HG02588 (cell line): ENCODE data around the gene ARHGEF10L.
"Not testable (repeated sequence)": the region's sequence is repeated elsewhere in the genome, so short reads cannot be mapped to it uniquely, and the experiment has no call there.

Source experiments
- ATAC-seq: cut with Tn5 transposase; IDR thresholded peaks from one replicate; pipeline ENCODE4 v1.9.1; 2021; ENCODE audit warnings: mild to moderate bottlenecking, moderate library complexity; ENCODE audit not compliant: unreplicated experiment

The ARHGEF10L gene, protein sequence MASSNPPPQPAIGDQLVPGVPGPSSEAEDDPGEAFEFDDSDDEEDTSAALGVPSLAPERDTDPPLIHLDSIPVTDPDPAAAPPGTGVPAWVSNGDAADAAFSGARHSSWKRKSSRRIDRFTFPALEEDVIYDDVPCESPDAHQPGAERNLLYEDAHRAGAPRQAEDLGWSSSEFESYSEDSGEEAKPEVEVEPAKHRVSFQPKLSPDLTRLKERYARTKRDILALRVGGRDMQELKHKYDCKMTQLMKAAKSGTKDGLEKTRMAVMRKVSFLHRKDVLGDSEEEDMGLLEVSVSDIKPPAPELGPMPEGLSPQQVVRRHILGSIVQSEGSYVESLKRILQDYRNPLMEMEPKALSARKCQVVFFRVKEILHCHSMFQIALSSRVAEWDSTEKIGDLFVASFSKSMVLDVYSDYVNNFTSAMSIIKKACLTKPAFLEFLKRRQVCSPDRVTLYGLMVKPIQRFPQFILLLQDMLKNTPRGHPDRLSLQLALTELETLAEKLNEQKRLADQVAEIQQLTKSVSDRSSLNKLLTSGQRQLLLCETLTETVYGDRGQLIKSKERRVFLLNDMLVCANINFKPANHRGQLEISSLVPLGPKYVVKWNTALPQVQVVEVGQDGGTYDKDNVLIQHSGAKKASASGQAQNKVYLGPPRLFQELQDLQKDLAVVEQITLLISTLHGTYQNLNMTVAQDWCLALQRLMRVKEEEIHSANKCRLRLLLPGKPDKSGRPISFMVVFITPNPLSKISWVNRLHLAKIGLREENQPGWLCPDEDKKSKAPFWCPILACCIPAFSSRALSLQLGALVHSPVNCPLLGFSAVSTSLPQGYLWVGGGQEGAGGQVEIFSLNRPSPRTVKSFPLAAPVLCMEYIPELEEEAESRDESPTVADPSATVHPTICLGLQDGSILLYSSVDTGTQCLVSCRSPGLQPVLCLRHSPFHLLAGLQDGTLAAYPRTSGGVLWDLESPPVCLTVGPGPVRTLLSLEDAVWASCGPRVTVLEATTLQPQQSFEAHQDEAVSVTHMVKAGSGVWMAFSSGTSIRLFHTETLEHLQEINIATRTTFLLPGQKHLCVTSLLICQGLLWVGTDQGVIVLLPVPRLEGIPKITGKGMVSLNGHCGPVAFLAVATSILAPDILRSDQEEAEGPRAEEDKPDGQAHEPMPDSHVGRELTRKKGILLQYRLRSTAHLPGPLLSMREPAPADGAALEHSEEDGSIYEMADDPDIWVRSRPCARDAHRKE (N-terminal part only)

DNA sequence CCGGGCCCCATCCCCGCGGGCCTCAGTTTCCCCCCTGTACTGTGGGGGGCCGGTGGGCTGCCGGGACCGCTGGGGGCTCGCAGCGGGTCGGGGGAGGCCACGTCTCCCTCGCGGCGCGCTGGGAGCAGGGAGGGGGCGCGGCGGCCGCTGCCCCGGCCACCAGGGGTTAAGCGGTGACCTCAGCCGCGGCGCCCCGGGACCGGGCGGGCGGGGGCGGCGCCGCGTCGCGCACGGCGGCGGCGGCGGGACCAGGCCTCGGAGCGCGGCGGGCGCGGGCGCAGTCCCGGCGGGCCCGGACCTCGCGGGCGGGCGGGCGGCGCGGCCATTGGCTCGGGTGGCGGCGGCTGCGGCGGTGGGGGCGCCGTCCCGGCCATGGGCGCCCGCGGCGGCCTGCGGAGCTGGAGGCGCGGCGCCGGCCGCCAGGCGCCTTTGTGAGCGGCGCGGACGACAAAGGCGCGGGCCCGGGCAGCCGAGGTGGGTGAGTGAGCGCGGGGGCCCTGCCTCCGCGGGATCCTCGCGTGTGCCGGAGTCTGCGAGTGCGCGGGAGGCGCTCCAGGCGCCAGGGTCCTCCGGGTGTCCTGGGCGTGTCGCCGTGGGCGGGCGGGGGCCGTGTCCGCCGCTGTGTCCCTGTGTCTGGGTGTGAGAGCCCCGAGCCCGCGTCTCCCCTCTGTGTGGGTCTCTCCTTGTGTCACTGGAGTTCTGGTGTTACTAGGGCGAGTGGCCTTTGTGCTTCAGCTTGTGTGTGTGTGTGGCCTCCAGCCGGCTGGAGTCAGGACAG, at the start of gene ARHGEF10L:
ARHGEF10L (plus strand) TSS at position 222 of the 778 bp plus-strand sequence. CDS start 40,898 bp downstream, outside the sequence.
- no peak for ATAC-seq

- not testable (repeated sequence) for ATAC-seq
Measured at GRCh38 chr1:17489768-17490417, 49.6 kb upstream of the ARHGEF10L start.

- not testable (repeated sequence) for ATAC-seq
Measured at GRCh38 chr1:17490667-17491066, 48.8 kb upstream of the ARHGEF10L start.

DNA sequence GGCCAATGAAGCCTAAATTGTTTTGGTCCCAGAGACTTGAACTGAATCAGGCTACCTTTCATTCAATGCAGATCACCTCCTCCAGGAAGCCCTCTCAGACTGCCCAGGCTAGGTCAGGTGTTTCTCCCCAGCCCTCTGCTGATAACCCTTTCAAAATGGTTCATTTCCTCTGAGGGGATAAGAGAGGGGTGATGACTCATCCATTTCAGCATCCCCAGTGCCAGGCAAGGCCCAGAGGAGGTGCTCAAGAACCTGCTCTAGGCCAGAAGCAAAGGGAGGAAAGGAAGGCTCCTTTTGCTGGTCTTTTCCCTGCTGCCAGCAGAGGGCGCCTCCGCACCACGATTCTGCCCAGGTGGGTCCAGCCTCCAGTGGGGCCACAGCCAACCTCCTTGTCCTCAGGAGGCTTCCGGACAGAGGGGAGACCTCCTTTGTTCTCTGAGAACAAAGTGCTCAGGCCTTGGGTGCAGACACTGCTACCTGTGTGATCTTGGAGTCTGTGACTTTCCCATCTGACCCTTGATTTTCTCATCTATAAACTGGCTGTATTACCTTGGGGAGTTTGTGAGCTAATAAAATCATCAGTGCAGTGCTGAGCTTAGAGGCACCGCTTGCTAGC, 45.3 kb upstream of the ARHGEF10L start:
- no peak for ATAC-seq

GRCh38 chr1:17496419-17496818, 43.1 kb upstream of the ARHGEF10L start:
- no peak for ATAC-seq

DNA sequence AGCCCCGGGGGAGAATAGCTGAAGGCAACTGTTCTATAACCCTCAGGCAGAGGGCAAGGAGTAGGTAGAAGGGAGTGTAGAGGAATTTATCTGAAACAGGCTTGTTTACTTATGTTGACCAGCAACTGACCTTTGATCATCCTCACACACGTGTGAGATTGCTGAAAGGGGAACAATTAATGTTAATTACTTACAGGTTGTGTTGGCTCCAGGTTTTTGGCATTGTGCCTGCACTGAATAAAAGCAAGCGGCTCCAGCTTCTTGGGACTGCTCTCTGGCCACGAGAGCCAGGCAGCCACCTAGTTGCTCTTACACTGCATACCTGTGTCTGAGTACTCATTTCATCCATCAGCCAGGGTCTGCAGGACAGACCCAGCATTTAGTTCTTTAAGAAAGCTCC, 41.3 kb upstream of the ARHGEF10L start:
- no peak for ATAC-seq

GRCh38 chr1:17502326-17502778, 37.1 kb upstream of the ARHGEF10L start:
- no peak for ATAC-seq

DNA sequence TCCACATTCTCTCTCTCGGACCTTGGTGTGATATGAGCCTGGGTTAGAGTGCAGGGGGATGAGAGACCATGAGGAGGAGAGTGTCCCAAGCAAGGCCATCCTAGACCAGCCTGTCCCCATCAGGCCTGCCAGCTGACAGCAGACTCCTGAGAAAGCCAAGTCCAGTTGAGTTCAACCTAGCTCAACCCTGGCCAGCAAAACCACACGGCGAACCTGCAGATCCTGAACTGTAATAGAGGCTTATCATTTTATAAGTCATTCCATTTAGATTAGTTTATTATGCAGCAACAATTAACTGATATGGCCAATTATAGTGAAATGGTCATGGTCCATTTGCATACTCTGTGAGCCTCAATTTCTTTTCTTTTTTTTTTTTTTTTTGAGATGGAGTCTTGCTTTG, 36.4 kb upstream of the ARHGEF10L start:
- ATAC-seq, result no peak

DNA sequence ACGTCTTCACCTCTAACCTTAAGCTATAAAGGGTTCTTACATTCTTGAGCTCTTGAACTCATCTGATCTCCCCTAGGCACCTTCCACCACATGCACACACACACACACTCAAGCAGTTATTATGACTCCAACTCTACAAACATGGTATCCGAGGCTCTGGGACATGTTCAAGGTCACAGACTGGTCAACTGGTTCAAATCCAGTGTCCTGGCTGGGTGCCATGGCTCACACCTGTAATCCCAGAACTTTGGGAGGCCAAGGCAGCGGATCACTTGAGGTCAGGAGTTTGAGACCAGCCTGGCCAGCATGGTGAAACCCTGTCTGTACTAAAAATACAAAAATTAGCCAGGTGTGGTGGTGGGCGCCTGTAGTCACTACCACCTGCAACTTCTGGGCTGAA, 32.3 kb upstream of the ARHGEF10L start:
- ATAC-seq, result not testable (repeated sequence)

DNA sequence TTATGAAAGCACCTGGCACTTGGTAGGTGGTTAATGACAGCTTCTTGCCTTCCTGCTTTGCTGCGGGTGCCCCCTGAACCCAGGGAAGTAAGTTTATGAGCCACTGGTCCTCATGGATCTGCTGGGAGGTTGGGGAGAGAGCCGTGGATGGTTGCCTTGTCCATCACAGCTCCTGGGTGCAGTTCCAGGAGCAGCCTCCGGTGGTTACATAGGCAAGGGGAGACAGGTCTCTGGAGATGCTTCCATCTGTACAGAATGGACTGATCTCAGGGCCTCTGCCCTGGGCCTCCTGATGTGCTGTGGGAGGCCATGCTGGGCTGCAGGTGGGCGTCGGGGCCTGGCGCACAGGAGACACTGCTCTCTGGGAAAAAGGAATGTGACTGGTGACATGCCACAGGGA, 31.6 kb upstream of the ARHGEF10L start:
- ATAC-seq, result no peak

DNA sequence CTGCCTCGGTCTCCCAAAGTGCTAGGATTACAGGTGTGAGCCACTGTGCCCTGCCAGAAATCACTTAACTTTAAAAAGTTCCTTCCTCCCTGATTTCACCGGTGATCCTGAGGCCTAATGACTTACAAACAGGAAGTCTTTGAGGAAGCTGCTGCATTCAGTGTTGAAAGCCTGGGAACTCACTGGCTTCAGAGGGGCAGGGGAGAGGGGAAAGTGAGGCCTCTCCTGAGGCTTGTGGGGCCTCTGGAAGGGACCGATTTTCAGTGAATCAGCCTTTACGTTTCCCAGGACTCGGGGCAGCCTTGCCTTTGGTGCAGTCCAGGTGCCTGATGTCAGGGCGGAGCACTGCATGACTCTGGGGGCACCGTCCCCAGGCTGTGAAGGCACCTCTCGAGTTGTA, 30.1 kb upstream of the ARHGEF10L start:
- ATAC-seq, result no peak

DNA sequence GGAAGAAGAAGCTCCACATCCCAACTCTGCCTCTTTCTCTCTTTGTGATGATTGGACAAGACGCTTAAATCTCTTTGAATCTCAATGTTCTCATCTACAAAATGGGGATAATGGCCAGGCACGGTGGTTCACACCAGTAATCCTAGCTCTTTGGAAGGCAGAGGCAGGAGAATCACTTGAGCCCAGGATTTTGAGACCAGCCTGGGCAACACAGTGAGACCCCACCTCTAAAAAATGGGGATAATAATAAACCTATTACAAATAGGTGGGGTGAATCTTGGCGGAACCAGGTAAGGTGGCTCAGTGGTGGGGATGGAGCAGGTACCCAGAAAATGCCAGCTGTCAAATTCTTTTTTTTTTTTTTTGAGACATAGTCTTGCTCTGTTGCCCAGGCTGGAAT, 29.4 kb upstream of the ARHGEF10L start:
- no peak for ATAC-seq

DNA sequence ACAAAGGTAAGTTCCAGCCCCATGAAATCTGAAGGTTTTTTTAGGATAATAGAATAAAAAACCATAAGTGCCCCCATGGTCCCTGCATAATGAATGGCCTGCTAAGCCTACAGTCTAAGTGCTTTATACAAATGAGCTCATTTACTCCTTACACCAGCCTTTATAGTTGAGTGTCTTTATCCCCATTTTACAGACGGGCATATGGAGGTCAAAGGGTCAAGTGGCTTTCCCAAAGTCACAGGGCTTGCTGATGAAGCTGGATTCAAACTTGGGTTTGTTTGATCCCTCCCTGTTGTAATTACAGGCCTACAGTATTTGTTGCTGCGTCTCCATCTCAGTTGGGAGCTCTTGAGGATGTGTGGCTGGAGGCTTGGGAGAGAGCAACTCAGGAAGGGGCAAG, 28.3 kb upstream of the ARHGEF10L start:
- no peak for ATAC-seq

GRCh38 chr1:17513131-17513530, 26.4 kb upstream of the ARHGEF10L start:
- no peak for ATAC-seq

DNA sequence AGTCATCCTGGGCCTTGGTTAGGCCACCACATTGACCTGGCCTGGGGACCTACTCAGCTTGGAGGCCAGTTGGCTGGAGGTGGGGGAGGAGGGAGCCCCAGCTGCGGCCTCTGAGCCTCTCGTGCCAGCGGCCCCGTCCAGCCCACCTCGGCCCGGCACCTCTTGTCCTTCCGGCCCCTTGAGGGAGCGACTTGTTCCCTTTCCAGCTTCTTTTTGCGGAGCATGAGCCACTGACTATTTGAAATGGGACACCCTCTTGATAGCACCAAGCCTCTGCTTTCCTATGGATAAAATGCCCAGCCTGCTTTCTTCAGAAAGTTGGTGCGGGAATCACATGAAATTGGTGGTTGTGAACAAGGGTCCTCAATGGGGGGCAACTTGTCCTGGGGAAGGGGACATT, 24.7 kb upstream of the ARHGEF10L start:
- ATAC-seq, result no peak

GRCh38 chr1:17515902-17516301, 23.6 kb upstream of the ARHGEF10L start:
- ATAC-seq, result no peak

- no peak for ATAC-seq
Measured at GRCh38 chr1:17516303-17517214, 22.9 kb upstream of the ARHGEF10L start.

- no peak for ATAC-seq
Measured at GRCh38 chr1:17520041-17520440, 19.5 kb upstream of the ARHGEF10L start.
